T-cell (primary cell): Measurements from ENCODE around the gene GLCE. TPM values are rescaled to one million over a fixed set of nuclear protein-coding genes. Genes with fewer than 3 reads are reported as not detected.

ENCODE experiments used
- ATAC-seq, 4 experiments: fragments of 200-7000 bp in 3 of 4; fragments of 150-1000 bp in 1 of 4; cut with Tn5 transposase; replicated peaks in 1 of 4; 1 replicate in 3 of 4; 2 replicates in 1 of 4; pipeline ENCODE4 v1.10.0; 2021; ENCODE audit warnings: moderate library complexity in 3 of 4, mild to moderate bottlenecking in 2 of 4, moderate number of reproducible peaks in 1 of 4
- CTCF ChIA-PET, 2 donors: fragments of 300-600 bp; sonication (Branson Sonifier 250); formaldehyde crosslinking; loops; one replicate each; lab custom pipeline; 2022; ENCODE audit warnings: antibody characterized with exemption in 2 of 2; lab: Charles Lee
- POLR2A ChIA-PET, 2 donors: fragments of 300-600 bp; sonication (Branson Sonifier 250); formaldehyde crosslinking; loops; one replicate each; lab custom pipeline; 2022; ENCODE audit warnings: antibody characterized with exemption in 2 of 2; lab: Charles Lee
- DNase-seq, 35 experiments: peaks; one replicate each; pipeline versions ENCODE4 v3.0.0 to v3.0.0-alpha.2; 2013 to 2023
- H3K27ac ChIP-seq: one replicate; pipeline ENCODE4 v1.5.1; 2013; ENCODE audit warnings: low read length
- H3K27me3 ChIP-seq, 2 experiments: replicated peaks in 1 of 2; 1 replicate in 1 of 2; 2 replicates in 1 of 2; pipeline versions ENCODE4 v1.6.1 to v1.7.0; 2013; ENCODE audit warnings: low read length in 1 of 2, mixed read lengths in 1 of 2; ENCODE audit not compliant: control insufficient read depth in 2 of 2, insufficient read depth in 2 of 2; ENCODE audit errors: extremely low read depth in 1 of 2
- H3K36me3 ChIP-seq, 2 donors: 1 replicate in 1 of 2; 2 replicates in 1 of 2; pipeline versions ENCODE4 v1.6.1 to v1.7.0; 2013; ENCODE audit warnings: low read length in 1 of 2; ENCODE audit not compliant: control insufficient read depth in 2 of 2, insufficient read depth in 1 of 2; ENCODE audit errors: extremely low read depth in 1 of 2
- H3K4me1 ChIP-seq, 2 experiments: 1 replicate in 1 of 2; 2 replicates in 1 of 2; pipeline versions ENCODE4 v1.6.1 to v1.7.0; 2013; ENCODE audit warnings: low read length in 2 of 2, mixed read lengths in 1 of 2; ENCODE audit not compliant: insufficient read depth in 2 of 2, control insufficient read depth in 1 of 2; ENCODE audit errors: extremely low read depth in 1 of 2
- H3K4me3 ChIP-seq, 2 donors: 1 replicate in 1 of 2; 2 replicates in 1 of 2; pipeline versions ENCODE4 v1.5.1 to v1.7.0; 2013; ENCODE audit warnings: mild to moderate bottlenecking in 2 of 2, low read length in 1 of 2, moderate library complexity in 1 of 2; ENCODE audit not compliant: control insufficient read depth in 1 of 2; ENCODE audit errors: extremely low read depth in 1 of 2
- H3K9me3 ChIP-seq: 2 replicates; pipeline ENCODE4 v1.7.0; 2013
- H3K27ac Mint-ChIP-seq, 2 donors: one replicate each; pipeline ENCODE4 v1.8.0; 2020 to 2021; ENCODE audit warnings: mild to moderate bottlenecking in 2 of 2, mixed read lengths in 2 of 2
- H3K27me3 Mint-ChIP-seq, 2 donors: one replicate each; pipeline ENCODE4 v1.8.0; 2021 to 2022; ENCODE audit warnings: mixed read lengths in 2 of 2
- H3K36me3 Mint-ChIP-seq: one replicate; pipeline ENCODE4 v1.8.0; 2021; ENCODE audit warnings: mixed read lengths
- H3K4me1 Mint-ChIP-seq, 3 donors: one replicate each; pipeline ENCODE4 v1.8.0; 2020 to 2022; ENCODE audit warnings: mixed read lengths in 3 of 3, mild to moderate bottlenecking in 1 of 3
- H3K4me3 Mint-ChIP-seq, 3 donors: one replicate each; pipeline ENCODE4 v1.8.0; 2020 to 2022; ENCODE audit warnings: mild to moderate bottlenecking in 3 of 3, mixed read lengths in 3 of 3, moderate library complexity in 3 of 3
- H3K9me3 Mint-ChIP-seq, 3 donors: one replicate each; pipeline ENCODE4 v1.8.0; 2020 to 2022; ENCODE audit warnings: mixed read lengths in 3 of 3
- WGBS: methylation state at CpG from one replicate; pipeline ENCODE4 v1.1.5; 2013; ENCODE audit warnings: missing lambda C conversion rate; ENCODE audit not compliant: insufficient coverage; 5-methylcytosine and 5-hydroxymethylcytosine counted together
- total RNA-seq, 35 experiments: library from RNA in 6 of 35; stranded (reverse) in 6 of 35; fragments of 120-200 nt in 1 of 35; gene quantifications; one replicate each; pipeline versions ENCODE4 v1.2.1 to v1.2.4 and lab custom pipeline; 2013 to 2026

GLCE gene
- total RNA-seq, 5 donors from 2014 or later (not counting 1 experiment from before 2014, with no cell fraction given) = 5.1 to 6.6 (median 5.5) TPM

DNA sequence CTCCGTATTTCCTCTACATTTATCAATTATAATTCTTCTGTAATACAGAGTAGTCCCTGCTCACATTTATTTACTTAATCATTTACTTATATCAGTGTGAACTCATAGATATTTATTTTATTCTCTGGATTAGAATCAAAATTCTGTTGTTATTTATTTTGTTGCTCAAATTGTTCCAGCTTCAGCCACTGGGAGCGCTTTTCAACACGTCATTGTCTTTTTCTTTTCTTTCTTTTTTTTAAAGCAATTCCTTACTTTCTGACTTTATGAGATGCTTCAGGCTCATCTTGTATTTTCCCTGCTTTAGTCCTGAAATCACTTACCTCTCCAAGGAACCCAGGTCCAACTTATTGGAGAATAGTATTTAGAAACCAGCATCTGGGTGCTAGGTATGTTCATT, 53.4 kb downstream of the GLCE start:
- DNase-seq (no peak), ATAC-seq (no peak)
- peaks cover 0 to 4% (median 0%) of the 10 kb centered on the region in 3 donors for H3K9me3 Mint-ChIP-seq
- H3K36me3 Mint-ChIP-seq = peaks cover 7% of the 10 kb centered on the region
- POLR2A ChIA-PET = no interaction called here
- no peaks in the 10 kb centered on the region for H3K27me3 Mint-ChIP-seq
- no peak overlapping the region for H3K4me3 Mint-ChIP-seq
- Histone ChIP-seq H3K4me3 (no peak overlapping the region), H3K4me1 (no peaks in the 10 kb centered on the region), H3K27me3 (no peaks in the 10 kb centered on the region), H3K27ac (no peak overlapping the region), H3K9me3 (no peaks in the 10 kb centered on the region), H3K36me3 (no peaks in the 10 kb centered on the region)
- 36% methylated on average over 2 of the region's 3 CpGs for WGBS
- H3K4me1 Mint-ChIP-seq = peaks cover 0 to 7% (median 6%) of the 10 kb centered on the region in 3 donors
- CTCF ChIA-PET = no interaction called here
- H3K27ac Mint-ChIP-seq = no peak overlapping the region

DNA sequence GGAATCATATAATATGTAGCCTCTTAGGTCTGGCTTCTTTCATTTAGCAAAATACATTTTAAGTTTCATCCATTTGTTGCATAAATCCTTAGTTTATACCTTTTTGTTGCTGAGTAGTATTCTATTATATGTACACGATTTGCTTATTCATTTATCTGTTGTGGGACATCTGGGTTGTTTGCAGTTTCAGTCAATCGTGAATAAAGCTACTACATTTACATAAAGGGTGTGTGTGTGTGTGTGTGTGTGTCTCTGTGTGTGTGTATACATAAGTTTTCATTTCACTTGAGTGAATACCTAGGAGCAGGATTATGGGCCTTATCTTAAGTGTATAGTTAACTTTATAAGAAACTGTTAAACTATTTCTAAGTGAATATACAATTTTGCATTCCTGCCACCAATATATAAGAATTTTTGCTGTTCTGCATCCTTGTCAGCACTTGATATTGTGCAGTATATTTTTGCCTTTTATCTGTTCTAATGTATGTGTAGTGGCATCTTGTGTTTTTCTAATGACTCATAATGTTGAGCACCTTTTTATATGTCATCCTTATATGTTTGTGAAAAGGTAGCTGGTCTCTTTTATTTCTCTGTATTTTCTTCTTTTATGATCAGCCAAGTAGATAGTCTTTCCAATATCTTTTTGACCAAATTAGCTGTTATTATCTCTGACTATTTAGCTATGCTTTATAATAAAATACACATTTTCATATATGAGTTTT, 55.0 kb downstream of the GLCE start:
- Histone ChIP-seq H3K36me3 (no peaks in the 10 kb centered on the region), H3K27ac (no peak overlapping the region), H3K4me3 (no peak overlapping the region), H3K27me3 (no peaks in the 10 kb centered on the region), H3K4me1 (no peaks in the 10 kb centered on the region), H3K9me3 (no peaks in the 10 kb centered on the region)
- no peaks in the 10 kb centered on the region for H3K4me1 Mint-ChIP-seq
- H3K36me3 Mint-ChIP-seq = peaks cover 14% of the 10 kb centered on the region
- DNase-seq (no peak), ATAC-seq (no peak)
- ChIA-PET POLR2A (no interaction called here), CTCF (no interaction called here)
- no CpG with 5 or more reads among the region's 2 CpGs for WGBS
- H3K27me3 Mint-ChIP-seq = no peaks in the 10 kb centered on the region
- no peak overlapping the region for H3K4me3 Mint-ChIP-seq
- no peak overlapping the region for H3K27ac Mint-ChIP-seq
- peaks cover 0 to 5% (median 0%) of the 10 kb centered on the region in 3 donors for H3K9me3 Mint-ChIP-seq

DNA sequence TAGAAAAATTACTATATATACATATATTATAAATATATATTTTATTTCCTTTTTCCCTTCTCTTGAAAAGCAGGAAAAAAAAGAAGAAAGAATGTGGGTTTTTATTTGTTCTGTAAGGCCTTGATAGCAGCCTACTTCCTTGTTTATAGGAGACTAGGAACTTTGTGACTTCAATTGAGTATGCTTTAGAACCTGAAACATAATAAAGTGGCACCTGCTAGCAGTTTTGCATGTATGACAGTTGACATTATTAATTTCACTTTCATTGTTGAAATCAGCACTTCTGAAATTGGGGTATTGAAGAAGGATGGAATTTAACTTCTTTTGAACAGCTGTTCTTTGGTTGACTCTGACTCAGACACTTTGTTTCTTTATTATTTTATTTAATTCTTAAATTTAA, 56.9 kb downstream of the GLCE start:
- no peaks in the 10 kb centered on the region for H3K27me3 Mint-ChIP-seq

DNA sequence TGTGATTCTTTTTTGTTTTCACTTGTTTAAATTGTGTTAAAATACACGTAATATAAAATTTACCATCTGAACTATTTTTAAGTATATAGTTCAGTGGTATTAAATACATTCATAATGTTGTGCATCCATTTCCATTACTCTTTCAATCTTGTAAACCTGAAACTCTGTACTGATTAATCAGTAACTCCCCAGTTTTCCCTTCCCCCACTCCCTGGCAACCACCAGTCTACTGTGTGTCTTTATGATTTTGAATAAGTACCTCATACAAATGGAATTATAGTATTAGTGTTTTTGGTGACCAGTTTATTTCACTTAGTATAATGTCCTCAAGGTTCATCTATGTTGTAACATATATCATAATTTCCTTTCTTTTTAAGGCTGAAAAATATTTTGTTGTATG, 59.3 kb downstream of the GLCE start:
- H3K4me3 Mint-ChIP-seq = no peak overlapping the region

More for the DNA sequence above, 56.9 kb downstream of the GLCE start:
- Histone ChIP-seq H3K4me3 (no peak overlapping the region), H3K4me1 (no peaks in the 10 kb centered on the region), H3K27ac (no peak overlapping the region), H3K36me3 (no peaks in the 10 kb centered on the region), H3K9me3 (no peaks in the 10 kb centered on the region), H3K27me3 (no peaks in the 10 kb centered on the region)
- ChIA-PET CTCF (no interaction called here), POLR2A (no interaction called here)
- Mint-ChIP-seq H3K4me3 (no peak overlapping the region), H3K4me1 (no peaks in the 10 kb centered on the region), H3K27ac (no peak overlapping the region), H3K9me3 (peaks cover 0 to 12% (median 3%) of the 10 kb centered on the region in 3 donors), H3K36me3 (peaks cover 22% of the 10 kb centered on the region)
- ATAC-seq (no peak), DNase-seq (no peak)

DNA sequence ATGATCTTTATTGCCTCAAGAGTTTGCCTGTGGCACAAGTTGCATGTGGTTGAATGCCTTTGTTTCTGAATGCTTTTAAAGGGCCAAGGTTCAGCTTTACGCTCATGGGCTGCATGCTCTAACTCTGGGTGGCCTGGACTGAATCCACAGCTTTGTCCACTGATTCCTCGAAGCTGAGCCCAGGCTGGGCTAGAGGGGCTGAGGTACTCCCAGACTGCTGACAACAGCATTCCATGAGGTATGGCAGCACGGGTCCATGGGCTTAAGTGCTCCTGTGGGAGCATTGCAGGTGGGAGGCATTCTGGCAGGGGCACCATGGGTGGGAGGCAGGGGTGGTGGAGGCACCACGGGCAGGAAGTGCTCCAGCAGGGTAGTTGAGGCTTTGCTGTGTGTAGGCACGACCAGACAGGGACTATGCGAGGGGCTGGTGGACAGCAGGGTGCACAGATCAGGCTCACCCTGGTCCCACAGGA, 61.6 kb downstream of the GLCE start:
- Histone ChIP-seq H3K27ac (no peak overlapping the region), H3K36me3 (no peaks in the 10 kb centered on the region), H3K27me3 (peaks cover 0 to 2% of the 10 kb centered on the region in 2 experiments), H3K9me3 (no peaks in the 10 kb centered on the region), H3K4me3 (no peak overlapping the region), H3K4me1 (no peaks in the 10 kb centered on the region)
- H3K27me3 Mint-ChIP-seq = no peaks in the 10 kb centered on the region
- no peak for ATAC-seq
- H3K4me3 Mint-ChIP-seq = no peak overlapping the region
- no peaks in the 10 kb centered on the region for H3K4me1 Mint-ChIP-seq
- H3K36me3 Mint-ChIP-seq = peaks cover 33% of the 10 kb centered on the region
- peaks cover 3 to 30% (median 19%) of the 10 kb centered on the region in 3 donors for H3K9me3 Mint-ChIP-seq
- POLR2A ChIA-PET = interaction anchor here in 1 of 2 donors (0.6 to 0.7 kb wide), 2 partner anchors 30 to 263 kb away, joined by 3 read pairs; no protein-coding TSS in a partner anchor
- no peak for DNase-seq
- 72% methylated on average over 6 of the region's 6 CpGs for WGBS
- CTCF ChIA-PET = no interaction called here
- no peak overlapping the region for H3K27ac Mint-ChIP-seq

More for the DNA sequence above, 59.3 kb downstream of the GLCE start:
- Histone ChIP-seq H3K4me3 (no peak overlapping the region), H3K27ac (no peak overlapping the region), H3K9me3 (no peaks in the 10 kb centered on the region), H3K36me3 (no peaks in the 10 kb centered on the region), H3K4me1 (no peaks in the 10 kb centered on the region), H3K27me3 (peaks cover 0 to 2% of the 10 kb centered on the region in 2 experiments)
- Mint-ChIP-seq H3K9me3 (peaks cover 3 to 30% (median 19%) of the 10 kb centered on the region in 3 donors), H3K27me3 (no peaks in the 10 kb centered on the region), H3K36me3 (peaks cover 37% of the 10 kb centered on the region), H3K27ac (no peak overlapping the region), H3K4me1 (no peaks in the 10 kb centered on the region)
- ChIA-PET POLR2A (no interaction called here), CTCF (no interaction called here)
- no CpG with 5 or more reads among the region's 1 CpG for WGBS
- DNase-seq = no peak
- ATAC-seq = no peak

DNA sequence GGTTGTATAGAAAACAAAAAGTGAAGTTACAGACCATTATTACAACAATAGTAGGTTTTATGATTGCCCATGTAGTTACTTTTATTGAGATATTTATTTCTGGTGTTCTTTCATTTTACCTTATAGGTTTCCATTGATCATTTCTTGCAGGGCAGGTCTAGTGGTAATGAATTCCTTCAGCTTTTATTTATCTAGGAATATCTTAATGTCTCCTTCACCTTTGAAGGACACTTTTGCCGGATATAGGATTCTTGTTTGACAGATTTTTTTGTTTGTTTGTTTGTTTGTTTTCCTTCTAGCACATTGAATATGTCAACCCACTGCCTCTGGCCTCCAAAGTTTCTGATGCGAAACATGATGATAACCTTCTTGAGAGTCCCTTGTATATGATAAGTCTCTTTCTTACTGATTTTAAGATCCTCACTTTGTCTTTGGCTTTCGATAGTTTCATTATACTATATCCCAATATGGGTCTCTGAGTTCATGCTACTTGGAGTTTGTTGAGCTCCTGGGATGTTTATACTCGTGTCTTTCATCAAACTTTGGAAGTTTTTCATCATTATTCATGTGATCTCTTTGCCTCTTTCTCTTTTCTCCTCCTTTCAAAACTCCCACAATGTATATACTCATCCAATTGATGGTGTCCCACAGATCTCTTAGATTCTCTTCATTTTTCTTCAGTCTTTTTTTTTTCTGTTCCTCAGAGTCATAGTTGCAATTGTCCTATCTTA, 62.8 kb downstream of the GLCE start:
- ChIA-PET CTCF (interaction anchor here in 1 of 2 donors (0.8 kb wide), 1 partner anchor 196 kb away, joined by 3 read pairs; no protein-coding TSS in a partner anchor), POLR2A (no interaction called here)
- no CpG with 5 or more reads among the region's 4 CpGs for WGBS
- H3K36me3 ChIP-seq = no peaks in the 10 kb centered on the region
- Mint-ChIP-seq H3K27ac (no peak overlapping the region), H3K4me1 (no peaks in the 10 kb centered on the region), H3K36me3 (peaks cover 35% of the 10 kb centered on the region), H3K27me3 (no peaks in the 10 kb centered on the region), H3K4me3 (no peak overlapping the region), H3K9me3 (peaks cover 3 to 30% (median 19%) of the 10 kb centered on the region in 3 donors)
- no peak overlapping the region for H3K4me3 ChIP-seq
- no peak overlapping the region for H3K27ac ChIP-seq
- DNase-seq (no peak), ATAC-seq (no peak)
- H3K9me3 ChIP-seq = no peaks in the 10 kb centered on the region
- peaks cover 0 to 2% of the 10 kb centered on the region in 2 experiments for H3K27me3 ChIP-seq
- no peaks in the 10 kb centered on the region for H3K4me1 ChIP-seq
